Measurements from ENCODE around the gene BMPR2. TPM values are rescaled to one million over a fixed set of nuclear protein-coding genes. Genes with fewer than 3 reads are reported as not detected.

BMPR2 gene
- polyA plus RNA-seq, 3 donors, result 4.1 to 6.4 (median 4.8) TPM

DNA sequence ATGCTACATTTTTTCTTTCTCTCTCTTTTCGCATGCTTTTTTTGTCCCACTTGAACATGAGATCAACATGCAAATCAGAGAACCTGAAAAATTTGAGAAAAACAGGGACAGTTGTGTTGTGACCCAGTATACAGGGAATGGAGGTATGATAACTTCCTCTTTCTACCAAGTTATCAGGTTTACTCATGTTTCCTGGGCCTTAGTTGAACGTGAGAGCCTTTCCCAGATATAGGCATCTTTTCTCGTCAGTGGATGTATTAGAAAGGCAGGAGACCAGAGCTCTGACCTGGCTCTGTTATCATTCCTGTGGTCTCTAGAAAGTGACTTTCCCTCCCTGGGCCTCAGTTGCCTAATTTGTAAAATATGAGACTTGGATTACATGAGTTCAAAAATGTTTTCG lies 228.6 kb downstream of the BMPR2 start:
- no peaks in the 10 kb centered on the region for H4K20me1 ChIP-seq (ENCODE audit: insufficient read depth, low read length)
- no peaks in the 10 kb centered on the region for H3K79me2 ChIP-seq (ENCODE audit: insufficient read depth, low read length)
- H3K4me3 ChIP-seq (replicated peaks in 1 of 3; ENCODE audit: low read depth in 2 of 3, low read length in 3 of 3), result no peak overlapping the region
- H3K4me3 Mint-ChIP-seq, result no peak overlapping the region
- TF ChIP-seq, protein P1, sequence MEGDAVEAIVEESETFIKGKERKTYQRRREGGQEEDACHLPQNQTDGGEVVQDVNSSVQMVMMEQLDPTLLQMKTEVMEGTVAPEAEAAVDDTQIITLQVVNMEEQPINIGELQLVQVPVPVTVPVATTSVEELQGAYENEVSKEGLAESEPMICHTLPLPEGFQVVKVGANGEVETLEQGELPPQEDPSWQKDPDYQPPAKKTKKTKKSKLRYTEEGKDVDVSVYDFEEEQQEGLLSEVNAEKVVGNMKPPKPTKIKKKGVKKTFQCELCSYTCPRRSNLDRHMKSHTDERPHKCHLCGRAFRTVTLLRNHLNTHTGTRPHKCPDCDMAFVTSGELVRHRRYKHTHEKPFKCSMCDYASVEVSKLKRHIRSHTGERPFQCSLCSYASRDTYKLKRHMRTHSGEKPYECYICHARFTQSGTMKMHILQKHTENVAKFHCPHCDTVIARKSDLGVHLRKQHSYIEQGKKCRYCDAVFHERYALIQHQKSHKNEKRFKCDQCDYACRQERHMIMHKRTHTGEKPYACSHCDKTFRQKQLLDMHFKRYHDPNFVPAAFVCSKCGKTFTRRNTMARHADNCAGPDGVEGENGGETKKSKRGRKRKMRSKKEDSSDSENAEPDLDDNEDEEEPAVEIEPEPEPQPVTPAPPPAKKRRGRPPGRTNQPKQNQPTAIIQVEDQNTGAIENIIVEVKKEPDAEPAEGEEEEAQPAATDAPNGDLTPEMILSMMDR (IDR thresholded peaks at IDR 0.05), result no peak
- no CpG with 5 or more reads among the region's 4 CpGs for WGBS (ENCODE audit: insufficient coverage)
- H3K4me1 ChIP-seq (ENCODE audit: control insufficient read depth in 1 of 2, insufficient read depth in 2 of 2, low read length in 2 of 2), result peaks cover 21 to 22% of the 10 kb centered on the region in 2 donors
- H3K36me3 ChIP-seq (replicated peaks in 1 of 2; ENCODE audit: control insufficient read depth in 1 of 2, insufficient read depth in 2 of 2, low read length in 2 of 2), result no peaks in the 10 kb centered on the region
- intact Hi-C loops (cut with micrococcal nuclease), result no loop called here
- peaks cover 0 to 3% (median 0%) of the 10 kb centered on the region in 7 donors for H3K9me3 Mint-ChIP-seq
- H3K9me3 ChIP-seq (replicated peaks in 1 of 2; ENCODE audit: control insufficient read depth in 1 of 2, insufficient read depth in 1 of 2, low read length in 2 of 2), result no peaks in the 10 kb centered on the region
- H3K36me3 Mint-ChIP-seq, result no peaks in the 10 kb centered on the region
- H3K4me2 ChIP-seq (replicated peaks; ENCODE audit: extremely low read depth, low read length, poor library complexity, severe bottlenecking), result no peak overlapping the region
- peaks cover 23% of the 10 kb centered on the region for H3K4me1 Mint-ChIP-seq
- no peaks in the 10 kb centered on the region for H3K27me3 ChIP-seq (ENCODE audit: control insufficient read depth in 2 of 2, insufficient read depth in 2 of 2, low read length in 2 of 2)
- no peak overlapping the region for H2AFZ ChIP-seq (ENCODE audit: insufficient read depth, low read depth, low read length, poor library complexity, severe bottlenecking)
- no peak overlapping the region for H3K9ac ChIP-seq (ENCODE audit: insufficient read depth, low read length, poor library complexity, severe bottlenecking)
- H3K27ac Mint-ChIP-seq, result no peak overlapping the region
- peaks cover 0 to 4% (median 2%) of the 10 kb centered on the region in 3 donors for H3K27me3 Mint-ChIP-seq (ENCODE audit: low read depth in 3 of 3)
- no peak overlapping the region for H3K27ac ChIP-seq (ENCODE audit: low read depth in 1 of 2, low read length in 2 of 2)
- DNase-seq, result no peak

DNA sequence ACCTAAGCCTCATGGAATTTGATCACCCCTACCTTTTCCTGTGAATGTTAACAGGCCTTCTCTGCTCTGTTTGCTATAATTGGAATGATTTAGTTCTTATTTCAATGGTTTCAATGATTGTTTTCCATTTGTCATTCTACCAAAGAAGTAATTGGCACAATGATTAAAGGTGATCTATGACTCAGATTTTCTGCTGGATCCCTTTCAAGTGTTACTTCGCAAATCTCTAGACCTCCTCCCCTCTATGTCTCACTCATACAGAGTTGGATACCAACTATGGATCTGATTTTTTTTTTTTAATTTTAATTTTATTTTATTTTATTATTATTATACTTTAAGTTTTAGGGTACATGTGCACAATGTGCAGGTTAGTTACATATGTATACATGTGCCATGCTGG lies 229.0 kb downstream of the BMPR2 start:
- Histone ChIP-seq H3K27ac (ENCODE audit: low read depth in 1 of 2, low read length in 2 of 2) (no peak overlapping the region), H3K9ac (ENCODE audit: insufficient read depth, low read length, poor library complexity, severe bottlenecking) (no peak overlapping the region), H3K4me3 (replicated peaks in 1 of 3; ENCODE audit: low read depth in 2 of 3, low read length in 3 of 3) (no peak overlapping the region), H4K20me1 (ENCODE audit: insufficient read depth, low read length) (no peaks in the 10 kb centered on the region), H3K4me2 (replicated peaks; ENCODE audit: extremely low read depth, low read length, poor library complexity, severe bottlenecking) (no peak overlapping the region), H2AFZ (ENCODE audit: insufficient read depth, low read depth, low read length, poor library complexity, severe bottlenecking) (no peak overlapping the region), H3K27me3 (ENCODE audit: control insufficient read depth in 2 of 2, insufficient read depth in 2 of 2, low read length in 2 of 2) (no peaks in the 10 kb centered on the region), H3K36me3 (replicated peaks in 1 of 2; ENCODE audit: control insufficient read depth in 1 of 2, insufficient read depth in 2 of 2, low read length in 2 of 2) (no peaks in the 10 kb centered on the region), H3K79me2 (ENCODE audit: insufficient read depth, low read length) (no peaks in the 10 kb centered on the region), H3K4me1 (ENCODE audit: control insufficient read depth in 1 of 2, insufficient read depth in 2 of 2, low read length in 2 of 2) (peaks cover 25 to 27% of the 10 kb centered on the region in 2 donors), H3K9me3 (replicated peaks in 1 of 2; ENCODE audit: control insufficient read depth in 1 of 2, insufficient read depth in 1 of 2, low read length in 2 of 2) (no peaks in the 10 kb centered on the region)
- H3K4me1 Mint-ChIP-seq, result peaks cover 28% of the 10 kb centered on the region
- H3K27me3 Mint-ChIP-seq (ENCODE audit: low read depth in 3 of 3), result peaks cover 0 to 4% (median 2%) of the 10 kb centered on the region in 3 donors
- intact Hi-C loops (cut with micrococcal nuclease), result no loop called here
- no peak overlapping the region for H3K27ac Mint-ChIP-seq
- peaks cover 0 to 3% (median 0%) of the 10 kb centered on the region in 7 donors for H3K9me3 Mint-ChIP-seq
- no peak for DNase-seq
- H3K4me3 Mint-ChIP-seq, result no peak overlapping the region
- TF ChIP-seq, protein P1 (IDR thresholded peaks at IDR 0.05), result no peak
- no CpG with 5 or more reads among the region's 1 CpG for WGBS (ENCODE audit: insufficient coverage)
- H3K36me3 Mint-ChIP-seq, result no peaks in the 10 kb centered on the region

All from CD14-positive monocyte (primary cell).